ENCODE data around the gene ACO2.

ACO2 gene

DNA sequence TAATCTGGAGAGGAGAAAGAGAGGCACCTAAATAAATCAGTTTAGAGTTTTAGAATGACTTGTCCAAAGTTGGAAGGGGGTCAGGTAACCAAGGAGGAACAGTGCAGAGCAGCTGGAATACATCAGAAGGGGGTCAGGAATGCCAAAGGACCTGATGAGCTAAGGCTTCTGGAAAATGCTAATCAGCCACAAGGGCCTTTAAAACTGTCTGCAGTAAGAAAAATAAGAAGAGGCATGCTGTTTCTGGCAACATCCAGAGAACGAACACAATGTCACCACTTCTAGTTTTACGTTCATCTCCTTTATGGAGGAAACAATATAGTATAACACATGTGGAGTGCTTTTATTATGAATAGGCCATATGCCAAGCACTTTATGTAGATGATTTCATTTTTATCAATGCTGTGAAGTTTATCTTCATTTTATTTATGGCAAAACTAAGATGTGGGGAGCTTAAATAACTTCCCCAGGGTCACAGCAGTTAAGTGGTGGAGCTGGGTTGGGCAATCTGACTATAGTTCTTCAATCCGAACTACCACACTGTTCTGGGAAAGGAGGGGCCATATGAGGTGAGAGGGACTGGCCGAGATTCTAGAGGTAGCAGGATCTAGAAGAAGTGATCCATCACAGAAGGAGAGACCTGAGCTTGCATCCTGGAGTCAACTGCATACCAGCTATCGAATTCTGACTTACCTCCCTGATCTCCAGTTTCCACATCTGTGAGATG lies 22.6 kb downstream of the ACO2 start:
- DNase-seq: no peak

DNA sequence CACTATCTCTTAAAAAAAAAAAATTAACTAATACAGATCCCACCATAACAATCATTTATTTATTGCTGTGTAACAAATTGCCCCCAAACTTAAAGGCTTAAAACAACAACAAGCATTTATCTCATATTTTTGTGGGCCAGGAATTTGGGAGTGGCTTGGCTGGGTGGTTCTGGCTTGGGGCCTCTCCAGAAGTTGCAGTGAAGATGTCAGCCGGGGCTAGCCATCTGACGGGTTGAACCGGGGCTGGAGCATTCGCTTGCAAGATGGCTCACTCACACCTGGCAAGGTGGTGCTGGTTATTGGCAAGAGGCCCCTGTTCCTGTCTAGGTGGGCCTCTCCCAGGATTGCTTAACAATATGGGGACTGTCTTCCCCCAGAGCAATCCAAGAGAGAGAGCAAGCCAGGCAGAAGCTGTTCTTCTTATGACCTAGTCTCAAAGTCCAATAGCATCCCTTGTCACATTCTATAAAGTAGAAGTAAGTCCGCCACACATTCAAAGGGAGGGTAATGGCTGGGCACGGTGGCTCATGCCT lies 29.5 kb downstream of the ACO2 start:
- no peak for DNase-seq

DNA sequence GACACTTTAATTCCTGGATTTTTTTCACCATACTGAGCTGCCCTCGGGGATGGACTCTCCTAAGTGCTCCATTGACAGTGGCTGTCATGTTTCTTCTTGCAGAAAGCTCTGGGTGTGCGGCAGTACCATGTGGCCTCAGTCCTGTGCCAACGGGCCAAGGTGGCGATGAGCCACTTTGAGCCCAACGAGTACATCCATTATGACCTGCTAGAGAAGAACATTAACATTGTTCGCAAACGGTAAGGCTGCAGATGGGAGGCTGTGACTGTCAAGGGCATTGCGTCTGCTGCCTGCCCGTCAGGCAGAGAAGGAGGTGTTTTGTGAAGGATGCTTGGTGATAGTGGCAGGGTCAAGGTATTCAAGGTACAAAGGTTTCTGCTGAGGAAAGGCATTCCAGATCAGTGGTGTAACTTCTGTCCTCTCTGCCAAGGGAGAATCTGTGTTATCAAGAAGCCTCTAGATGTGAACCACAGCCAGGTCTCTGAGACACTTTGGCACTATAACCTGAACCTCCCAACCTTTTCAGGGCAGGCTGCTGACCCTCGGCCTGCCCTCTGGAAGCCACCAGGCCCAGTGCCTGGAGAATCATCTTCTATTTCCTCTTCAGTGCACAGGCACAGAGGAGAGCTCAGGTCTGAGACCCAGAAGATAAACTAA lies 30.8 kb downstream of the ACO2 start:
- DNase-seq: no peak

DNA sequence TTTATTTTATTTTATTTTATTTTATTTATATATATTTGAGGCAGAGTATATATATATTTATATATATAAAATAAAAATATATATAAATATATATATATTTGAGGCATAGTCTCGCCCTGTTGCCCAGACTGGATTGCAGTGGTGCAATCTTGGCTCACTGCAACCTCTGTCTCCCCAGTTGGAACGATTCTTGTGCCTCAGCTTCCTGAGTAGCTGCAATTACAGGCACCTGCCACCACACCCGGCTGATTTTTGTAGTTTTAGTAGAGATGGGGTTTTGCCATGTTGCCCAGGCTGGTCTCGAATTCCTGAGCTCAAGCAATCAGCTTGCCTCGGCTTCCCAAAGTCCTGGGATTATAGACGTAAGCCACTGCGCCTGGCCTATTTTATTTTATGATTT lies 31.4 kb downstream of the ACO2 start:
- no peak for DNase-seq

DNA sequence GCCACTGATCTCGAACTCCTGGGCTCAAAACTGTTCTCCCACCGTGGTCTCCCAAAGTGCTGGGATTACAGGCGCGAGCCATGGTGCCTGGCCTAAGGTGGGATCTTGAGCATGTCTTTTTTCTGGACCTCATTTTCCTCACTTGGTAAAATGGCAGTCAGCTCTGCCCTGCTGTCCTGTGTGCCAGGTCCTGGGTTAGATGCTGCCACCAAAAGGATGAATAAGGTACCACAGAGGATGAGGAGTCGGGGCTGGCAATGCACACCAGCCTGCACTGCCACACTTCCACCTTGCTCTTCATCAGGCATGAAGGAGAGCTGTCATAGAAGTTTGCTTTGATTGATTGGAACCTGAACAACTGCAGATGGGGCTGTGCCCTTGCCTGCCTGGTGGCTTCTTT lies 32.3 kb downstream of the ACO2 start:
- DNase-seq: no peak

DNA sequence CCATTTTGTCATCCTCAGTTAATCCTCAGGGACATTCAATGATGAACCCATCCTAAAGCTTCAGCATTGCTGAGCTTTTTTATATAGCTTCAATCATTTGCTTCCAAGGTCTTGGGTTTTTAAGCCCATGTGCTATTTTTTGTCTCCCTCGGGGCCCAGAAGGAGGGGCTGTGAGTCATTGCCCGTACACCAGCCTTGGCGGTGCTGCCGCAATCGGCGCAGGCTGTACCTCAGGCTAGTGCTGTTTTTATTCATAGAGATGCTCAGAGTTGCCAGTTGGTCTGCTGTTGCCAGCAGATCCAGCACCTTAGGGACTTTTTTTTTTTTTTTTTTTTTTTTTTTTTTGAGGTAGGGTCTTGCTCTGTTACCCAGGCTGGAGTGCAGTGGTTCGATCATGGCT lies 35.5 kb downstream of the ACO2 start:
- DNase-seq: no peak

DNA sequence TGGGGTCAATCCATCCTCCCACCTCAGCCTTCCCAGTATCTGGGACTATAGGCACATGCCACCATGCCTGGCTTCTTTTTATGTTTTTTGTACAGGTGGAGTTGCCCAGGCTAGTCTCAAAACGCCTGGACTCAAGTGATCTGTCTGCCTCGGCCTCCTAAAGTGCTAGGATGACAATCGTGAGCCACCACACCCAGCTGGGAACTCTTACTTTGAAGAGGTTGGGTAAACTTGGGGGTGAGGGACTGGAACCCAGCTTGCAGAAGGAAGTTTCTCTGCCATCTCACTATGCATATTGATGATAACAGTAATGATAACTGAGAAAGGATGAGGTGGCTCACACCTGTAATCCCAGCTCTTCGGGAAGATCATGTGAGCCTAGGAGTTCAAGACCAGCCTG lies 35.9 kb downstream of the ACO2 start:
- DNase-seq: no peak

DNA sequence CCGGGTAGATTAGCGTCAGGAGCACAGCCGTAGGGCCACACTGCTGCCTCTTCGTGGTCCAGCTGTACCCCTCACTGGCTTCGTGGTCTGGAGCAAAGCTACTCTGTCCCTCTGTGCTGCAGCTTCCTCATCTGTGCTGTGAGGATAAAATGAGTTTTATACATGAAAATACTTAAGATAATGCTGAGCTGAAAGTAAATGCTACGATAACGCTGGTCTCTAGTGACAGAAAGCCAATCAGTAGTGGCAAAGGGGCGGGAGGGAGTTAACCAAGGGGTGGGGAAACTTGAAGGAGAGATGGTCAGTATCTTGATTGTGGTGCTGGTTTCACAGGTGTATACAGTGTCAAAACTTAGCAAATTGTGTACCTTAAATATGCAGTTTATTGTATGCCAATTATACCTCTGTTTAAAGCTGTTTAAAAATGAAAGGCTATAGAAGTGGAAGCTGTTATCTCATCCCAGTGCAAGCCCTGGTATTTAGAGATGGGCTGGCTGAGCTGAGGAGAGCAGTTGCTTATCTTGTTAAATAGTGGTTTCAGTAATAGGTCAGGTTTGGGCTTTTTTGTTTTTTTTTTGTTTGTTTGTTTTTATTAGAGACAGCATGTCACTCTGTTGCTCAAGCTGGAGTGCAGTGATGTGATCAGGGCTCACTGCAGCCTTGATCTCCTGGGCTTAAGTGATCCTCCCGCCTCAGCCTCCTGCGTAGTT lies 36.7 kb downstream of the ACO2 start:
- no peak for DNase-seq

DNA sequence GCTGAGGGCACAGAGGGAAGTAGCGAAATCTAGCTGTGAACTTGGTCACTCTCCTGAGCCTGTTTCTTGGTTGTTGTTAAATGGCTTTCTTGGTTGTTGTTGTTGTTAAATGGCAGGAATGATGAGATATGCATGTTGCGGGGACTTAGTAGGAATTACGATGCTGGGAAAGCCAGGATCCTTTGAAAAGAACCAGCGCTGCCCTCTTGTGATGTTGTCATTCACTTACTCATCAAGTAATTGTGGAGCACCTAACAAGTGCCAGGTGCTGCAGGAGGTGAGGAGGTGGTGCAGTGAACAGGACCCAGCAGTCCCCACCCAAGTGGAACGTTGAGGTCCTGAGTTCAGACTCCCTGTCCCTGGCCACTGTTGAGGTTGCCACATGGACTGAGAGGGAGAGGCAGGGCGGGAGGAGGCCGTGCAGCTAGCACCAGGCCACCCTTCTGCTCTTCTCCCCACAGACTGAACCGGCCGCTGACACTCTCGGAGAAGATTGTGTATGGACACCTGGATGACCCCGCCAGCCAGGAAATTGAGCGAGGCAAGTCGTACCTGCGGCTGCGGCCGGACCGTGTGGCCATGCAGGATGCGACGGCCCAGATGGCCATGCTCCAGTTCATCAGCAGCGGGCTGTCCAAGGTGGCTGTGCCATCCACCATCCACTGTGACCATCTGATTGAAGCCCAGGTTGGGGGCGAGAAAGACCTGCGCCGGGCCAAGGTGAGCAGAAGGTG lies 38.6 kb downstream of the ACO2 start:
- DNase-seq: no peak

DNA sequence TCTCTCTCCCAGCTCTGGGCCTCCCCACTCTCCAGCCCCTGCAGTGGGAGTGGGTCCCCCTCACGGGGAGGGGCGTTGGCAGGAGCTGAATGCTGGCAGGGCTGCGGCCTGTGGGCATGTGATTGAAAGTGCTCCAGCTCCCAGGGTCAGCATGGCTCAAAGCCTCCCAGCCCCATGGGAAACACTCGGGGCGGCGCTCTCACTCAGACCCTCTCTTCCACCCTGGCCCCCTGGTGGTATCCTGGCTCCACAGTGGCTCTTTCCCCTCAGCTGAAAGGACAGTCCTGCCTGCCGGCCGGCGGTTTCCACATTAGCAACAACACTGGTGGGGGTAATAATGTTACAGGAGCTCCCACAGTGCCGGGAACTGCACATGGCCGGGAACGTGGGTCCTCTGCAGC lies 39.9 kb downstream of the ACO2 start:
- DNase-seq: no peak

DNA sequence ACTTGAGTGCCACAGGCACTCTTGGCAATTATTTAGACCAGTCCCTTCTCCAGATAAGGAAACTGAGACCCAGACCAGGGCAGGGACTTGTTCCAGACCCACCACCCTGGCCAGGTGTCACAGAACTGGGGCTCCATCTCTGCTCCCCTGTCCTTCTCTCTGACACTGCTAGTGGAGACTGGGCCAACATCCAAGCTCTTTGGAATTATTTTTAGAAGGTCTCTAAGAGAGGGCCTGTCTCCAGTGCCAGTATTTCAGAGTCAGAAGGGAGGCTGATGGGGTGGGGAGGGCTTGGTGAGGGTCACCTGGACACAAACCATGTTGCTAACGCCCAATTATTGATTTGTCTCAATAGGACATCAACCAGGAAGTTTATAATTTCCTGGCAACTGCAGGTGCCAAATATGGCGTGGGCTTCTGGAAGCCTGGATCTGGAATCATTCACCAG lies 42.6 kb downstream of the ACO2 start:
- no peak for DNase-seq

DNA sequence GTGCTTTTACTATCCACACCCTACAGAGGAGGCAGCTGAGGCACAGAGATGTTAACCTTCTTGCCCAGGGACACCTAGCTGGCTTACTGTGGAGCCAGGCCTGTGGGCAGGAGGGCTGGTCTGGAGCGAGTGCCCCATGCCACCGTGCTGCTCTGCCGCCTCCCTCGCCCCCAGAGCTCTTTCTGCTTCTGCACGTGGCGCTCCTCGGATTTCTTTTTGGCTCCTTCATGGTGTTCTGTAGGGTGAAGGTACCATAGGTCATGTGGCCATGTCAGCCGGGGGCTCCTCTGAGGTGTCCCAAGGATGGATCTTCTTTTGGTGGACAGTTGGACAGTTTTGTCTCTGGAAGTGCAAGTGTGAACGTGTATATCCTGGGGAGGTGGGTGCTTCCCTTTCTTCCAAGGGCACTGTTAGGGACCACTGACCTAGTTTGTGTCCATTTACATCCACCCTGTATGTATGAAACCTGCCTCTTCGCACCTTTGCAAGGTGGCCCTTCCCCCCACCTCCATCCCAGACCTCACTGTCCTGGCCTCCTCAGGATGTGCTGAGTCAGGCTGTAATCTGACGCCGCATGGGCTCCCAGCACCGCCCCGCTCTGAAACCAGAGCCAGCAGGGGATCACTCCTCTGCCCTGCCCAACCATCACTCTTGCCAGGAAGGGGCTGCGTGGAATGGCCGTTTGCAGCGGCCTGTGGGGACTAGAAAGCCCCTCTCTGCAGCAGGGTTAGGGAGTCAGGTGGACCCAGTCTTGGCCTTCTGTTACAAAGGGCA lies 43.7 kb downstream of the ACO2 start:
- peak; percentile 50 for DNase-seq

DNA sequence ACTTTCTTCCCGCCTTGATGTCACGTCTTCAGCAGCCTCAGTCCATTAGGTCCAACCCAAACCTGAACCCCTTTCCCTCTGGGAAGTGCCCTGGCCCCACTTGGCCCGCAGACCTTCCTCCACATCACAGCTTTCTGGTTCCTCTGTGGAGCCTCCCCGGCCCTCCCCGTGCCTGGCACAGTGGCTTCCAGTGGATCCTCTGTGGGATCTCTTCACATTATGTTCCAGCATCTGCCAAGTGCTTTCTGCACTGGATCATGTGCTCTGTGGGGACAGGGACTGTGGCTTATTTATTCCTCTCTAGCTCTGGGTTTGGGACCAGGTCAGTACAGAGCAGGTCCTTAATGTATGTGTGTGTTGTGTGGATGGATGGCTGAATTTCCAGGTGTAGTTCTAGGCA lies 44.5 kb downstream of the ACO2 start:
- no peak for DNase-seq

DNA sequence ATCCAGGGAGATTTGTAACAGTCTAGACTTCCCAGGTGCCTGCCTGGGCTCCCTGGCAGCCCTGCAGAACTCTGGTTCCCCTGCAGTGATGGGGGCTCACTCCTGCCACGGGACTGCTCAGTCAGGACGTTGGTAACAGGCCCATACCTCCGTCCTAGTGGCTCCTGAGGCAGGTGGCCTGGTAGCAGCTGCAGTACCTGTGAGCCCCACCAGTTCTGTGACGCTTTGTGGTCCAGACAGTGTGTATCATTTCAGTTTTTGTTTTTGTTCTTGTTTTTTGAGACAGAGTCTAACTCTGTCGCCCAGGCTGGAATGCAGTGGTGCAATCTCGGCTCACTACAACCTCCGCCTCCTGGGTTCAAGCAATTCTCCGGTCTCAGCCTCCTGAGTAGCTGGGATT lies 47.5 kb downstream of the ACO2 start:
- DNase-seq: no peak

DNA sequence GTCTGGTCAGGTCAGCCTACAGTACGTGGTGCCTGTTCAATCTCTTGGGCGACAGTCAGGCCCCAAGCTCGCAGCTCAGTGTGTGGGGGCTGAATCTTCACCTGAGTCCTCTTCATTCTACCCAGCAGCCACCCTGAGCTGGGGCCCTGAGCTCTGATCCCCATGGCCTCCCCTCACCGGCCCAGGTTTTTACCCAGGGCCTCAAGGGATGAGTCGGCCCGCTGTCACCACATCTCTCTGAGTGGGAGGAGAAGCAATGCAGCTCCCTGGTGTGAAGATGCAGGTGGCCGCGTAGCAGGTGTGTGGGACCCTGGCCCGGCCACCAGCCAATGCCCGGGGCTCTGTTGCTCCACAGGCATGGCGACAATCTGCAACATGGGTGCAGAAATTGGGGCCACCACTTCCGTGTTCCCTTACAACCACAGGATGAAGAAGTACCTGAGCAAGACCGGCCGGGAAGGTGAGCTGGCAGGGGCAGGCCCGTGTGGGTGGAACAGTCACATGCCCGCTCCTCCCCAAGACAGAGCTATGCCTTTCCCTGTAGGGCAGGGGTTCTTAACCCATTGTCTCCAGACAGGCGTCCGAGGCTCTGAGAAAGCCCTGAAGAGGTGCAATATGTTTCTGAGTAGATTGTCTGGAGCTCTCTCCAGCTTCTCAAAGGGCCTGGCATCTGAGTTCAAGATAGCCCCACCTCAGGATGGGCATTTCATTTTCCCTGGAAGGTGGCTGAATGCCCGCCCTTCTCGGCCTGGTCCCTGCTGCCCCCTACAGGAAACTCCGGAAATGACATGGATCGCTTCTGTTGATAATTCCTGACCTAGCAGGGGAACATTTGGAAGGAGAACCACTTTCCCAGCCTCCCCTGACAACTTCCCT lies 48.5 kb downstream of the ACO2 start:
- DNase-seq: peak; percentile 16

DNA sequence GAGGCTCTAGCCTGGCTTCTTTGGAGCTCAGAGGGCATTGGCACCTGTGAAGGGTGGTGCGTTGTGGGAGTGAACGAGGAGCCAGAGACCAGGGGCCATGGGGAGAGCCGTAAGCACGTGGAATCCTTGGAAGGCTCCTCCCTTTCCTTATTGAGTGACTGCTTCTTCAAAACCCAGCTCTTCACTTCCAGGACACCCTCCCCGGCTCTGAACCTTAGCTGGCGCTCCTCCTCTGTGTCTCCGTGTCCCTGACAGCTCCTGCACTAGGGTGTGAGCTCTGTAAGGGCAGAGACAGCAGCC lies 49.1 kb downstream of the ACO2 start:
- no peak for DNase-seq

DNA sequence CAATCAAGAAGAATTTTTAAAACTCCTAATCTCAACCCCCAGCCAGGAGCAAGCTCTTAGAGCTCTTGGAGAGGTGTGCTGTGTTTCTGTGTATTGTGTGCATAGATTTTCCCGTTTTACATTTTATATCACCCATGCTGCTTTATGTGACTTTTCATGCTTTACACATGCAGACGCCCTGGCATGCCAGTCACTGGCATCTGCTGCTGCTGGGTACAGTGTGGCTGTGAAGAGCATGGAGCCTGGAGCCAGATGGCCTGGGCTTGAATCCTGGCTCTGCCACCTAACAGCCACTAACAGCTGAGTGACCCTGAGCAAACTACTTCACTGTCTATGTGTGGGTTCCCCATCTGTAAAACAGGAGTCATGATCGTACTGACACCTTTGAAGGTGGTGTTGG lies 52.2 kb downstream of the ACO2 start:
- no peak for DNase-seq

DNA sequence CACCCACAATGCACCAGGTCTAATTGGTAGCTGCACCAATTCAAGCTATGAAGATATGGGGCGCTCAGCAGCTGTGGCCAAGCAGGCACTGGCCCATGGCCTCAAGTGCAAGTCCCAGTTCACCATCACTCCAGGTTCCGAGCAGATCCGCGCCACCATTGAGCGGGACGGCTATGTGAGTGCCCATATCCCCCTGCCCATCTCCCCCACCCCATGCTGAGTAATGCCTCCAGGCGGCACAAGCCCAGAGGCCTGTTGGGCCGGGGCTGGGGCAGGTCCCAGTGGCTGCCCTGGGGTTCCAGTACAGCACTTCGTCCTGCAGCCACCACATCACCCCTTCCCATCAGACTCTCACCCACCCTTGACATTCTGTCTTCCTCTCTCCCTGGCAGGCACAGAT lies 53.9 kb downstream of the ACO2 start:
- DNase-seq: no peak

DNA sequence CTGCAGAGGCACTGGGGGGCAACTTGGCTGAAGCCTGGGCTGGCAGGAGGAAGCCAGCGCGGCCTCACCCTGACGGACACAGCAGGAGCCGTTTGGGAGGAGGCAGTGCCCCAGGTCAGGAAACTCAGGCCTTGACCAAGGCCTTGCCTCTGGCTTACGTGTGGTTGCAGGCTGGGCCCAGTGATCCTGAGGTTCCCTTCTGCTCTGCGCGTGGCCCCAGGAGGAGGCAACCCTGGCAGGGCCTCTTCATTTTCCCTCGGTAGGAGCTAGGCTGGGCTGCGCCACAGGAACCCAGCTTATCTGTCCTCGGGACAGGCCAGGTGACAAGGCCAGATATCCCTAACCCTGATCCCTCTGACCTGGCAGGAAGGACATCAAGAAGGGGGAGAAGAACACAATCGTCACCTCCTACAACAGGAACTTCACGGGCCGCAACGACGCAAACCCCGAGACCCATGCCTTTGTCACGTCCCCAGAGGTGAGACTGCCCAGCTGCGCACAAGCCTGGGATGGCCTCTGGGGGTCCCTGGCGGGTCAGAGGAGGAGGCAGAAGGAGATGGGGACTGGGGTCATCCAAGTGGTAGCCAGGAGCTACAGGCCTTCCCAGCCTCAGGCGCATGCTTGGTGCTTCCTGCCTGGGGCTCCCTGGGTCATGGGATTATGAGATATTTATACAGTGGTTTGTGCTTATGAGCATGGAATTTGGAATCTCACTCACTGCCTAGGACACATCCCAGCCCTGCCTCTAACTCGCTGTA lies 54.7 kb downstream of the ACO2 start:
- no peak for DNase-seq

DNA sequence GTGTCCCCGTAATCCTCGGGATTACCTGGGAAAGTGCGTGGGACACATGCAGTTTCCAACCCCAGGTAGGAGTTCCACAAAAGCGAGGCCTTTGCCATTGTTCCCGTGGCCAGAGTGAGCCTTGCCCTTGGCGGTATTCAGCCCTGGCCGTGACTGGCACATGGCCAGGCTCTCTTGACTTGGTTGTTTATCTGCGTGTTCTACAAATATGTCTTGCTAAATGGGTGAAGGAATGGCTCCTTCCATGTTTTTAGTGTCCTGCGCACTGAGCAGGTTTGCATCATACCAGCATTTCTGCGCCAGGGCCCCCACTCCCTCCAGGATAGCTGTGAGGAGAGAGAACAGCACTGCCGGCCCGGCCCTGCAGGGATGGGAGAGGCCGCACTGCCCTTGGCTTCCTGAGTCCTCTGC lies 55.3 kb downstream of the ACO2 start:
- no peak for DNase-seq
